ENCODE measurements around the gene ZDHHC17.
"Not testable (repeated sequence)": the region's sequence is repeated elsewhere in the genome, so short reads cannot be mapped to it uniquely, and the experiment has no call there.

Gene ZDHHC17

DNA sequence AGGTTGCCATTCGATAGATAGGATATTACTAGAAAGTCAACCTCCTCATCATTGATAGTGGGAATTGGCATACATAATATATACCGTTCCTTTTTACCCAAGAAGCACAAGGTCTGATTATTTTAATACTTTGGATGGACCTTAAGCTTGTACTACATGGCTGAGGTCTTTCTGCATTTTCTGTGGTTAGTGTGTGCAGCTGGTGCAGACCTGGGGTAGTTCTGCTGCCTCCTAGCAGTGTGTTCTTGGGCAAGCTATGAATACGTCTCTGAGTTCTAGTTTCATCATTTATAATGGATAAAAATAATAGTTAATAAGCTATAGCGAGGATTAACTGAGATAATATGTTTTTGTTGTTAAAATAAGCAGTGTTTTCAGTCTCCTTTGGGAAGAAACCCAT lies 2.2 kb downstream of the ZDHHC17 start:
- H3K4me3 ChIP-seq (ENCODE audit: low read depth, low read length): no peak overlapping the region
- DNase-seq (ENCODE audit: low read depth): no peak
- TF ChIP-seq, protein P1, sequence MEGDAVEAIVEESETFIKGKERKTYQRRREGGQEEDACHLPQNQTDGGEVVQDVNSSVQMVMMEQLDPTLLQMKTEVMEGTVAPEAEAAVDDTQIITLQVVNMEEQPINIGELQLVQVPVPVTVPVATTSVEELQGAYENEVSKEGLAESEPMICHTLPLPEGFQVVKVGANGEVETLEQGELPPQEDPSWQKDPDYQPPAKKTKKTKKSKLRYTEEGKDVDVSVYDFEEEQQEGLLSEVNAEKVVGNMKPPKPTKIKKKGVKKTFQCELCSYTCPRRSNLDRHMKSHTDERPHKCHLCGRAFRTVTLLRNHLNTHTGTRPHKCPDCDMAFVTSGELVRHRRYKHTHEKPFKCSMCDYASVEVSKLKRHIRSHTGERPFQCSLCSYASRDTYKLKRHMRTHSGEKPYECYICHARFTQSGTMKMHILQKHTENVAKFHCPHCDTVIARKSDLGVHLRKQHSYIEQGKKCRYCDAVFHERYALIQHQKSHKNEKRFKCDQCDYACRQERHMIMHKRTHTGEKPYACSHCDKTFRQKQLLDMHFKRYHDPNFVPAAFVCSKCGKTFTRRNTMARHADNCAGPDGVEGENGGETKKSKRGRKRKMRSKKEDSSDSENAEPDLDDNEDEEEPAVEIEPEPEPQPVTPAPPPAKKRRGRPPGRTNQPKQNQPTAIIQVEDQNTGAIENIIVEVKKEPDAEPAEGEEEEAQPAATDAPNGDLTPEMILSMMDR (IDR thresholded peaks at IDR 0.05; ENCODE audit: control insufficient read depth, extremely low read depth, insufficient read depth): no peak

DNA sequence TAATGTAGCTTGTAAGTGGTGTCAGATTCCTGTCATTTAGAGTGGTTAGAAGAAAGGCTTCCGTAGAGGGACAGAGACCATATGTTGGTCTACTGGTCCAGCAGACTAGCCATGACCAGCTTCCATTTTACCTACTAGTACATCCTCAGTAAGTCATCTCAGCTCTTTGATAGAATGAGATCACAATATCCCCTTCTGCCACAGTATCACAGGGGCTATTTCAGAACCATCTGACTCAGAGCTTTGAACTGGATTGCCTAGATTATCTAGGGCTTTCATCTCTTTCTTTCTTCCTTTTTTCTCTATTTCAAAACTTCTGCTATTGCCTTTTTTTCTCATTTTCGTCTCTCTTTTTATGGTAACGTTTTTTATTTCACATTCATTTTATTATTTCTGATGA lies 4.7 kb downstream of the ZDHHC17 start:
- DNase-seq (ENCODE audit: low read depth): no peak
- H3K4me3 ChIP-seq (ENCODE audit: low read depth, low read length): no peak overlapping the region
- TF ChIP-seq, protein P1 (IDR thresholded peaks at IDR 0.05; ENCODE audit: control insufficient read depth, extremely low read depth, insufficient read depth): no peak

DNA sequence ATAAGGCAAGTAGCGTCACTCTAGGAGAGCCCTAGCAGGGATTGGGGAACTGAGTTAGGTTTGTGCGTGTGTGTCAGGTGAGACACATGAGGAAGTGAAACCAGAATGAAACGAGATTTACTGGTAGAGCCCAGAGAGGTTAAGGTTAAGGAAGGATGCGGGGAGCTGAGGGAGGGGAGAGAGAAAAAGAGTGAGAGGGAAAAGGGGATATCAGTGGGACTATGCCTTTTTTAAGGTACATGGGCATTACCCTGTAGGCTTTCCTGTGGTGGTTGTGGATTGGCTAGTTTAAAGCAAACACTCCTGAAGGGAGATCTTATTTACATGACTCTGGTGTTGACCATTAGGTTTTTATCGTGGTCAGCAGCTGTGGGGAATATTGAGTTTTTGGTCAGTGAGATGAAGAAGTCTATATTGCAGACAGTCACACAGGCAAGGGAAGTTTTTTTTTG lies 13.9 kb downstream of the ZDHHC17 start:
- H3K4me3 ChIP-seq (ENCODE audit: low read depth, low read length): no peak overlapping the region
- TF ChIP-seq, protein P1 (IDR thresholded peaks at IDR 0.05; ENCODE audit: control insufficient read depth, extremely low read depth, insufficient read depth): no peak
- DNase-seq (ENCODE audit: low read depth): no peak

DNA sequence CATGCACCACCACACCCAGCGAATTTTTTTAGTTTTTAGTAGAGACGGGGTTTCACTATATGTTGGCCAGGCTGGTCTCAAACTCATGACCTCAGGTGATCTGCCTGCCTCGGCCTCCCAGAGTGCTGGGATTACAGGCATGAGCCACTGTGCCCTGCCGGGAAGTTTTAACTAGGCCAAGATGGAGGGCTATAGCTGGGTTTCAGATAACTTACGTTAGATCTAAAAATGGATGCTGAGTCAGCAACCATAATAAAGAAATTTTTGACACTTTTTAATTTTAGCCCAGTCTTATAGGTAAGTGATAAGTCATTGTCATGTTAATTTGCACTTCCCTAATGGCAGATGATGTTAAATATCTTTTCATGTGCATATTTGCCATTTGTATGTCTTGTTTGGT lies 14.4 kb downstream of the ZDHHC17 start:
- no peak overlapping the region for H3K4me3 ChIP-seq (ENCODE audit: low read depth, low read length)
- TF ChIP-seq, protein P1 (IDR thresholded peaks at IDR 0.05; ENCODE audit: control insufficient read depth, extremely low read depth, insufficient read depth): no peak
- DNase-seq (ENCODE audit: low read depth): no peak

DNA sequence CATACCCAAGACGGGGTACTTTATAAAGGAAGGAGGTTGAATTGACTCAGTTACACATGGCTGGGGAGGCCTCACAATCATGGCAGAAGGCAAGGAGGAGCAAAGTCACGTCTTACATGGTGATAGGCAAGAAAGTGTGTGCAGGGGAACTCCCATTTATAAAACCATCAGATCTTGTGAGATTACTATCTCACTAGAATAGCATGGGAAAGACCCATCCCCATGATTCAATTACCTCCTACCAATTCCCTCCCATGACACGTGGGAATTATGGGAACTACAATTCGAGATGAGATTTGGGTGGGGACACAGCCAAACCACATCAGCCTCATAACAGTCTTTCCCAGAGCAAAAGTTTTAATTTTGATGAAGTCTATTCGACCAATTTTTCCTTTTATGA lies 15.4 kb downstream of the ZDHHC17 start:
- not testable (repeated sequence) for H3K4me3 ChIP-seq (ENCODE audit: low read depth, low read length); DNase-seq (ENCODE audit: low read depth)

DNA sequence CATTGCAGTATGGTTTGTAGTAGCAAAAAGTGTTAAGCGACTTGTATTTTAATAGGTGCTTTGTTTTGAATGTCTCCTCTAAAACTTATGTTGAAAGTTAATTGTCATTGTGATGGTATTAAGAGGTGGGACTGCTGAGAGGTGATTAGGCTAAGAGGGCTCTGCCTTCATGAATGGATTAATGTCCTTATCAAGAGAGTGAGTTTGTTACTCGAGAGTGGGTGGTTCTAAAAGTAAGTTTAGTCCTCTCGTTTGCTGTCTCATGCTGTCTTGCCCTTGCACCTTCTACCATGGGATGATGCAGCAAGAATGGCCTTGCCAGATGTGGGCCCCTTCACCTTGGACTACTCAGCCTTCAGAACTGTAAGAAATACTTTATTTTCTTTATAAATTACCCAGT lies 17.4 kb downstream of the ZDHHC17 start:
- no peak overlapping the region for H3K4me3 ChIP-seq (ENCODE audit: low read depth, low read length)
- TF ChIP-seq, protein P1 (IDR thresholded peaks at IDR 0.05; ENCODE audit: control insufficient read depth, extremely low read depth, insufficient read depth): no peak
- DNase-seq (ENCODE audit: low read depth): no peak

DNA sequence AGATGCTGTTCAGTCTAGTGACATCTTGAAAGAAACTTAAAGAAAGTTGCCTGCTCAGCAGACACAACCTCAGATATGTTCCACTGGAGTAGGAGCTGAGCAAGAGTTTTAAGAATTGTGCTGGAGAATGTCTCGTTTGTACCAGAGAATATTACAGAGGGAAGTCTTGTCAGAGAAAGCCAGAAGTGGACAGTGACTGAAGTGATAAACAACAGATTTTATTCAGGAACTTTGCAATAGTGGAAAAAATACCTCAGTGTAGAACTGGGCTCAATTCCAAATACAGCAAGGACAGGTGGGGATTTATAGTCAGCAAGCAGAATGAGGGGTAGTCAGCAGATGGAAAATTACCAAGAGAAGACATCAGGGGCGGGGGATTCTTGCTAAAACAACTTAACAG lies 18.6 kb downstream of the ZDHHC17 start:
- TF ChIP-seq, protein P1 (IDR thresholded peaks at IDR 0.05; ENCODE audit: control insufficient read depth, extremely low read depth, insufficient read depth): no peak
- DNase-seq (ENCODE audit: low read depth): no peak
- H3K4me3 ChIP-seq (ENCODE audit: low read depth, low read length): no peak overlapping the region

All from LNCaP clone FGC (cell line).